Right ventricle myocardium superior (tissue), 1 donor: Measurements from ENCODE around the gene PLN. TPM values are rescaled to one million over a fixed set of nuclear protein-coding genes. Genes with fewer than 3 reads are reported as not detected.
A peak's percentile ranks its signal among the peaks of the same experiment; 100 is the strongest.

Experiments
- ATAC-seq: fragments of 200-7000 bp; cut with Tn5 transposase; one replicate; pipeline ENCODE4 v1.9.1; 2020; ENCODE audit warnings: mild to moderate bottlenecking; ENCODE audit not compliant: poor library complexity
- DNase-seq: peaks from one replicate; pipeline ENCODE4 v3.0.0-alpha.2; 2020
- intact Hi-C: fragments of 100-400 bp; cut with DNase I; formaldehyde crosslinking; loops from one replicate; pipeline ENCODE4 v1.11.2; 2022
- long read RNA-seq: library from polyadenylated mRNA; unstranded; transcript quantifications from one replicate; pipeline ENCODE4 v2.0.0, GENCODE V29; 2021
- total RNA-seq: library from RNA; stranded (reverse); fragmentation: NEBNext Ultra II Directional; extraction: Animal tissue kit (Norgen Biotek cat#: 25700); gene quantifications from one replicate; pipeline ENCODE4 v1.2.1, GENCODE V29; 2021
- donor health status: DM: no; HTN: yes; CAD: no; lungs with severe emphysema.

PLN gene
- 2,342 TPM for total RNA-seq
- long read RNA-seq, transcript PLN-201 (2 exons, 2,001 nt), result major isoform, 3,234 of 3,330 reads
- long read RNA-seq, partial matches to known transcripts, result 86 of 3,330 reads
- long read RNA-seq, other reads (novel, unspliced or antisense), result 10 of 3,330 reads

DNA sequence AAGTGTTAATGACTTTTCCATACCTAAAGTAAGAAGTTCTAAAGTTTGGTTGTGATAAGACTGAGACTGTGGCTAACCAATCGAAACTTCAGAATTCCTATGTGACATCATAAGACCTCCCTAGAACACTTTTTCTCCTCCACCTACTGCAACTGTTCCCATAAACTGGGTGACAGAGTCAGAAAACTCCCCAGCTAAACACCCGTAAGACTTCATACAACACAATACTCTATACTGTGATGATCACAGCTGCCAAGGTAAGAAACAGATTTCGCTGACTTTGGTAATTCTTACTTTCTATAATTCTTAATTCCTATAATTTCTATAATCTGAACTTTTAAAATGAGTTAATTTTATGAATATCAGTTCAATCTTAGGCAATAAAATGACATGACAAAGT lies at the start of gene PLN:
Gene PLN, plus strand, starts transcription at position 161 of the 400 bp plus-strand sequence. CDS start 10,626 bp downstream, outside the sequence.
- intact Hi-C loops, result loop anchor here (5.0 kb wide), 1 partner anchor 36 kb away; no protein-coding TSS in a partner anchor
- ATAC-seq, result peak; percentile 83
- DNase-seq, result no peak

DNA sequence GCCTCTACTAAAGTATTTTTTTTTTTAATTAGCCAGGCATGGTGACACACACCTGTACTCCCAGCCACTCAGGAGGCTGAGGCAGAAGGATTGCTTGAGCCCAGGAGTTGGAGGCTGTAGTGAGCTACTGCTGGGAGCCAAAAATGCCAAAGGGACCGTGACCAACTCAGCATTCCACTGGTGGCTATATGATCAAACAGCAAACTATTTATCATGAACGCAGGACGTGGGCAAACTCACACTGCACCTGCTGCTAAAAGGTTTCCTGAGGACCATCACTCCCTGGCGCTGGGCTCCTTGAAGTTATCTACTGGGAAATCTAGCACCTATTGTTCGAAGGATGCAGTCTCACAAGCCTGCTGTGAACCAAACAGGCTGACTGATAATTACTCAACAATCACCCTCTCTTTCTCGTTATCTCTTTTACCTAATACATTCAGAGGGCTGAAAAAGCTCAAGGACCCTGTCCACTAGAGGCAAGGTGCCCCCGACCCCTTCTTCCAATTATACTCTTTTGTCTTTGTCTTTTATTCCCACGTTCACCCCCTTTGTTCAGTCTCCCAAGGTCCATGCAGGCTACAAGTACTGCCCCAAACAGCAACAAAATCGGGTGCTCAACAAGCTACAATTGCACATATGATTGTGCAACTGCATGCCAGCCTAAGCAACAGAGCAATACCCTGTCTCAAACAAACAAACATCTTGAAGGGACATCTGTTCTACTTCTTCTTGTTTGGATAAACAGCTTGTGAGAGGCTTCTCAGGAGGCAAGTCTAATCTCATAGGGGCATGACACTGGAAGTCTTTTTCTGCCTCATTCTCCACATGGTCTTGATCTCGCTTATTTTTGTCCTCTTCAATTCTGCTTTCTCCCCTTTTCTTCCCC lies 47.7 kb upstream of the PLN start:
- no peak for DNase-seq
- ATAC-seq, result no peak

DNA sequence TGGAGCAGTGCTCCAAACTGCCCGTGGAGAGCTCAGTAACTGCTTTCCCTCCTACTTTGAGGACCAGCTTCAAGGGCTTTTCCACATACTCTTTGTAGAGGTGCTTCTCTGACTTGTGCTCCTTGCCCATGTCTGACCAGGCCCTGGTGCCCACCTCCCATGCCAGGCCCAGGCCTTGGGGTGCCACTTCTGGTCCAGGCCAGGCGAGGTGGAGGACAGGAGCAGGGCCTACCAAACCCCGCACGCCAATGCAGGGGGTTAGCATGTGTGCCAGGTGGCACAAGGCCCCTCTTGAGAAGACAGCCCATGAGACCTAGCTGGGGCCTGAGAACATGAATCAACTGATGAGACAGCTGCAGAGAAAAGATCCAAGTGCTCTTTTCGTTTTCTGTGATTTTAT lies 47.0 kb upstream of the PLN start:
- intact Hi-C loops, result loop anchor here (10.0 kb wide), 1 partner anchor 126 kb away; no protein-coding TSS in a partner anchor
- no peak for DNase-seq
- ATAC-seq, result no peak

More for the DNA sequence above, 47.7 kb upstream of the PLN start:
- intact Hi-C loops, result loop anchor here (10.0 kb wide), 1 partner anchor 126 kb away; no protein-coding TSS in a partner anchor

DNA sequence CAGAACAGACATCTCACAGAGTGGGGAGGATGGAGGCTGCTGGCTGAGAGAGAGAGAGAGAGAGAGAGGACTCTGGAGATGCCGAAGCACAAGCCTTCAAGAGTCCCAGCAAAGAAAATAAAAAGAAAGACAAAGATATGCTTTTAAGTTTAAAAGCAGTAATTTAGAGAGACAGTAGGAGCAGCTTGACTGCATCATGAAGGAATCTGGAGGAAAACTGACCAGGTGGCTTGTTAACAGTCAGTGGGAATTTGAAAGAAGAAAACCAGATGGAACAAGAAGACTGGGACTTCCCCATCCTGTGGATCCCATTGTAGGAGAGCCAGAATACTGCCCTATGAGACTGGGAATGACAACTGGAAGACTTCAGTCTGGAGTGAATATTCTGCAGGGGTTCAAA lies 46.3 kb upstream of the PLN start:
- no peak for ATAC-seq
- intact Hi-C loops, result loop anchor here (10.0 kb wide), 1 partner anchor 127 kb away; no protein-coding TSS in a partner anchor
- DNase-seq, result no peak

DNA sequence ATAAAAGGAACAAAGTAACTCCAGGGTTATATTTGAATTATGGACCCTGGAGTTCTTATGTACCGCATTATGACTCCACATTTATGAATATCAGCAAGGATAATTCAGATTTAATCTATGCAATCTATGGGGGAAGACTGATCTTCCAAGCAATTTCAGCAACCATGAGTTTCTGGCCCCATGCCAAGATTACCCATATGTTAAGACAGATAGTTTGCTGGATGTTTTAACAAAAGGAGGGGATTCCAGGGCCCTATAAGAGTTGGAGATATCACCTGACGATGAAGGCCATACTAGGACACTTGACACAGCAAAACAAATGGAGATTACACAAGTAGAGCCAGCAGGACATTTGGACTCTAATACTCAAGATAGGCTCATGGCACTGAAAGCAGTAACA lies 45.9 kb upstream of the PLN start:
- intact Hi-C loops, result loop anchor here (10.0 kb wide), 1 partner anchor 127 kb away; no protein-coding TSS in a partner anchor
- no peak for ATAC-seq
- DNase-seq, result no peak

- peak; percentile 58 for ATAC-seq
- intact Hi-C loops, result loop anchor here (5.0 to 10.0 kb wide), 2 partner anchors 130 to 217 kb away; no protein-coding TSS in a partner anchor
Measured at GRCh38 chr6:118504611-118505010, 43.5 kb upstream of the PLN start.

GRCh38 chr6:118505656-118506055 lies 42.4 kb upstream of the PLN start:
- no peak for DNase-seq
- intact Hi-C loops, result loop anchor here (5.0 to 10.0 kb wide), 2 partner anchors 131 to 218 kb away; no protein-coding TSS in a partner anchor
- ATAC-seq, result no peak

More at GRCh38 chr6:118504611-118505010, 43.5 kb upstream of the PLN start:
- no peak for DNase-seq

DNA sequence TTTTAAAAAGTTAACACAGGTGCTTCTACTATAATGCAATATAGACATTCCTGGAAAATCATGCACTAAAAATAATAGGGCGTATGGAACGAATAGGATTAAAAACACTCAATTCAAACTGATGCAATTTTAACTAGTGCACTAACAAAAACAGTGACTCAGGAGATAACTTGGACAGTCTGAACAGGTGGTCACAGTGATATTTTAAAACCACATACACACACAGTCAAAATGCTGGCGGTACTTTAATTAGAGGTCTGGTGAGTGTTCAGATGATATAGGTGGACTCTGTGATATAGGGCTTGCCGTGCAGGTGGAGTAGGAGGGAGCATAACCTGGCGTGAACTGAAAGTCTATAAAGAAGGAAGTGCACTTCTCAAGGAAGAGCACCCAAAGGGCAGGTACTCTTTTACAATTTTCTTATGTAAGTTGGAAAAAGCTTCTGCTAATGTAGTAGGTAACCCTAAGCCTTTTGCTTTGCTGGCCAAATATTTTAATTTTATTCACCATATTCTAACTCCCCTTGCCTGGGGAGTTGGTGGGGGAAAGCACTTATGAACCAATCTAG lies 41.9 kb upstream of the PLN start:
- no peak for ATAC-seq
- no peak for DNase-seq
- intact Hi-C loops, result loop anchor here (5.0 to 10.0 kb wide), 2 partner anchors 131 to 219 kb away; no protein-coding TSS in a partner anchor

DNA sequence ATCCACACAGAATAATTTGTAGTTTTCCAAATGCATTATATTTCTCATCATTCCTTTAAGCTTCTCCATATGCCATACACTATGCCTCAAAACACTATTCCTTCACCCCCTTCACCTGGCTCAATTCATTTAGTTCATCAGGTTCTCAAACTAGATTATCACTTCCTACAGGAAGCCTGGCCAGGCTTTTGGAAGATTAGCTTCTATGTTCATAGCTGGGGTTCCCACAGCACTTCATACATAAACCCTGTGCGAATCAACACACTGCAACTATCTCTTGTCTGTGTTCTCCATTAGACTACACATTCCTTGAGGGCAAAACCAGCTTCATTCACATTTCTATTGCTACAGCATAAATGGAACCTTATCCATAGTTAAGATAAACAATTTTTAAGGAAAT lies 40.5 kb upstream of the PLN start:
- intact Hi-C loops, result loop anchor here (5.0 to 10.0 kb wide), 2 partner anchors 133 to 220 kb away; no protein-coding TSS in a partner anchor
- ATAC-seq (no peak), DNase-seq (no peak)

DNA sequence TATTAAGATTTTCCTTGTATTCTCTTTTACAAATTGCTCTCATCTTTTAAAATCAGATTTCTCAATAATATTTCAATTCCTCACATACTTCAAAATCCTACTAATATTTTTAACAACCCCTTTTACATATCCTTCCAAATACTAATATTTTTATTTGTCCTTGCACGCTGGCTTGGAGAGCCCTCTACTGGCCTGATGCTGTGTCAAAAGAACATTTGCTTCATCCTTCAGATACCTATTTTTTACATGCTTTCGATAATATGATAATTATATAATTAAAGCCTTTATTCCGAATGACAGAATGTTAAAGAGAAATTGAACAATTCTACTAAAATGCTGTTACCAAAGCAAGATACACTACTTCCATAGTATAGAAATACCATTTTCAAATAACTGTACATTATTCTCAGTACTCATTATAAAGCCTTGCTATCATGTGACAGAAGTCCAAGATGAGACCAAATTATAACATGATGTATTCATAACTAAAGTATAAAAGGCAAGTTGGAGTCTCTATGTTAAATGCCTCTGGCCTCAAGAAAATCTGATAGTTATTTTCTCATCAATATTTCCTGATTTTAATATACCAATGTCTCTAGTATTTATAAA lies 39.0 kb upstream of the PLN start:
- no peak for DNase-seq
- intact Hi-C loops, result loop anchor here (5.0 to 10.0 kb wide), 2 partner anchors 134 to 222 kb away; no protein-coding TSS in a partner anchor
- no peak for ATAC-seq

- DNase-seq (no peak), ATAC-seq (peak; percentile 9)
- intact Hi-C loops, result loop anchor here (5.0 kb wide), 1 partner anchor 35 kb away; the partner anchor contains the start of gene PLN
Measured at GRCh38 chr6:118511930-118512715, 36.0 kb upstream of the PLN start.

GRCh38 chr6:118514689-118515088 lies 33.4 kb upstream of the PLN start:
- DNase-seq, result peak; percentile 51
- peak; percentile 96 for ATAC-seq
- intact Hi-C loops, result loop anchor here (5.0 kb wide), 1 partner anchor 33 kb away; the partner anchor contains the start of gene PLN

GRCh38 chr6:118522422-118522821 lies 25.7 kb upstream of the PLN start:
- intact Hi-C loops, result no loop called here
- no peak for DNase-seq
- ATAC-seq, result no peak

DNA sequence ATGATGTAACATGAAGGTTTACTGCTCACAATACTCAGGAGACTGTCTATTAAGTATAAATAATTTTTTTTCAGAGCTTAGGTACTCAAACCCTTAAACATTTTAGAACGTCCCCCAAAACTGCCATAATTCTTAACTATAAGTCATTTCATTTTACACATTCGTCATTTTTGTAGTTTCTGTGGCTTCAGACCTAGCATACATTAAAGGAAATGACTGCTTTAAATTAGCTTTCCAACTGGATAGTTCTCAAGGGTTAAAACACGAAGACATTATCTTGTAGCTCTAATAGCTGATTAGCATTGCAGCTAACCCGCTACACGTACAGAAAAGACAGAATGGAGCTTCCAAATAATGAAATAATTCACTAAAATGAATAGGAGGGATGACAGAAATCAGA lies 24.9 kb upstream of the PLN start:
- no peak for ATAC-seq
- intact Hi-C loops, result no loop called here
- DNase-seq, result no peak

GRCh38 chr6:118524686-118525085 lies 23.4 kb upstream of the PLN start:
- DNase-seq (no peak), ATAC-seq (no peak)
- intact Hi-C loops, result no loop called here

- ATAC-seq (peak; percentile 51), DNase-seq (no peak)
- intact Hi-C loops, result no loop called here
Measured at GRCh38 chr6:118525913-118526780, 21.9 kb upstream of the PLN start.

GRCh38 chr6:118528129-118528528 lies 20.0 kb upstream of the PLN start:
- intact Hi-C loops, result no loop called here
- ATAC-seq (peak; percentile 32), DNase-seq (no peak)
